NCI-H524 treated with DMSO at 0.1 percent for 48 hours (cell line): ENCODE measurements around the gene MTPN.

Experiments
- DNase-seq: peaks from one replicate; lab custom pipeline; 2025; lab: John Stamatoyannopoulos, UW

Gene MTPN

GRCh38 chr7:135981958-135982646 is 4.9 kb upstream of the MTPN start:
- DNase-seq = no peak

GRCh38 chr7:135980665-135981180 is 3.6 kb upstream of the MTPN start:
- DNase-seq = no peak

- no peak for DNase-seq
Observed at GRCh38 chr7:135980012-135980551, 2.9 kb upstream of the MTPN start.

DNA sequence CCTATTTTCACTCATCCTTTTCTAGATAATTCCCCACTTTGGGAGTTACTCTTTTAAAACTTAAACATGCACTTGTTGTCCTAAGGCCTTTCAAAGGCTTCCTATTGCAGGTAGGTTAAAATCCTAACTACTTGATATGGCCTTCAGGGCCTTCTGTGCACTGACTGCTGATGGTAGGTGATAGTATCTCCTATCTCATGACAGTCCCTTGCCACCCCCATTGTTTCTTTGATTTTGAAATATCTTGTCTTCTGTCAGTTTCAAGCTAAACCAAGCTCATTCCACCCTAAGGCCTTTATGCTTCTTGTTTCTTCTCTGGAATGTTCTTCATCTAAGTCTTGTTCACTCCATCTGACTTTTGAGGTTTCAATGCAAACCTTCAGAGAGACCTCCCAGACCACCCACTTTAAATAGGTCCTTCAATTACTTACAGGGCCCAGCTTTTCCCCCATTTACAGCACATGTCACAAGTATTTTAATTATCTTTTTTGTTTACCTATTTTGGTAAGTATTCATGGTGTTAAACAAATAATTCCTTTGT is 2.4 kb upstream of the MTPN start:
- no peak for DNase-seq

- DNase-seq = no peak
Observed at GRCh38 chr7:135978624-135979023, 1.5 kb upstream of the MTPN start.

- DNase-seq = no peak
Observed at GRCh38 chr7:135977742-135978066, 545 bp upstream of the MTPN start.

GRCh38 chr7:135976312-135977006 is 700 bp downstream of the MTPN start:
- no peak for DNase-seq

DNA sequence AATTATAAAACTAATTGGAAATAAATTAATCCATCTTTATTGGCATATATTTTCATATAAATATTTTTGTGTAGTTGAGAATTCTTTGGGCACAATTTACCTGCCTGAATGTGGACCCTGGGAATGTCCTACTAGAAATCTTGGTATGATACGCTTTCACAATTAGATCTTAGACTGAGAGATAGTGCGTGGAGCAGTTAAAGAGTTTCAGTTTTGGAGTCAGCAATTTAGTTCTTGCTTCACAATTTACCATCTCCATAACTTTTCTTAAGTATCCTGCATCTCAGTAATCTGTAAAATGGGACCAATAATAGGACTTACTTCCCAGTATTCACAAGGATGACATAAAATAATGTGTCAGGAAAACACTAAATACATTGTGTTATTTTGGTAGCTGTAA is 2.0 kb downstream of the MTPN start:
- DNase-seq = no peak

- no peak for DNase-seq
Observed at GRCh38 chr7:135974667-135975066, 2.5 kb downstream of the MTPN start.

- no peak for DNase-seq
Observed at GRCh38 chr7:135971366-135971725, 5.8 kb downstream of the MTPN start.

- no peak for DNase-seq
Observed at GRCh38 chr7:135970682-135971365, 6.3 kb downstream of the MTPN start.

DNA sequence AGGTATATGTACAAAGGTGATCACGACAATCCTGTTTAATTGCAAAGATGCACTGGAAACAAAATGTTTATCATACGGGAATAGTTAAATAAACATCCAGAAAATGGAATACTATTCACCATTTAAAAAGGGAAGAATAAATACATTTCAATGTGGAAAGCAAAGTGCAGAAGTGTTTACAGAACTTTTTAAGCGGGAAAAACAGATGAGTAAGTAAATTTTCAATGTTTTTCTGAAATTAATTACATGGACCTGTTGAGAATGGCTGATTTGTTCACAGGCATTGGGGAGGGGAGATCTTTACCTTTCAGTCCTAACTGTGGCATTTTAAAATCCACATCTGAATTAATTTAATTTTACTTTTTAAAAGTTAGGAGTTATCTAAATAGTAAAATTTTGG is 7.1 kb downstream of the MTPN start:
- no peak for DNase-seq

DNA sequence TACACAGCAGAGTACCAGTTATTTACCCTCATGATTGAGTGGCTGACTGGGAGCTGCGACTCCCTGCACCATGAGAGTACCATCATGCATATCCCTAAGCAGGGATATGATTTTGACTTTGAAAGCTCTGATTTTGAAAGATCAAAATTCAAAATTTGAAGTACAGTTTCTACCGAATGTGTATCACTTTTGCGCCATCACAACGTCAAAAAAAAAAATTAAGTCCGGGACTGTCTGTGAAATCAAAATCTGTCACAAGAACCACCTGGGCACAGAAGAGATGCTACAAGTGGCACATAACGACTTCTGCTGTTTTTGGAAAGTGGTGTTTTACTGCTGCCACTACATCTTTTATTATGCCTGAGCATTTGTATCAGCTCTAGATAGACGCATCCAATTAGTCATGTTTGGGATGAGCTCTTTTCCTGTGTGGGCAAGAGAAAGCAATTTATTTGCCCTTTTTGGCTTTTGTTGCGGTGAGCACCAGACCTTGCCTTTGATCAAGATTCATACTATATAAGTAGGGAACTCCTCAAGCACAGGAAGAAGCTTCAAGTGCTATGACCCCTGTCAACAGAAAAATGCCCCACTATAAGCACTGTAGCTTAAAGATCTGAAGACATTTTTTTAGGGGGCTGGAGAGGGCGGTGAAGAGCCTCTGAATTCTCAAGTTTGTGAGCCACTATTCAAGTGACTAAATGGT is 10.7 kb downstream of the MTPN start:
- DNase-seq = no peak

- DNase-seq = no peak
Observed at GRCh38 chr7:135965602-135966001, 11.6 kb downstream of the MTPN start.

DNA sequence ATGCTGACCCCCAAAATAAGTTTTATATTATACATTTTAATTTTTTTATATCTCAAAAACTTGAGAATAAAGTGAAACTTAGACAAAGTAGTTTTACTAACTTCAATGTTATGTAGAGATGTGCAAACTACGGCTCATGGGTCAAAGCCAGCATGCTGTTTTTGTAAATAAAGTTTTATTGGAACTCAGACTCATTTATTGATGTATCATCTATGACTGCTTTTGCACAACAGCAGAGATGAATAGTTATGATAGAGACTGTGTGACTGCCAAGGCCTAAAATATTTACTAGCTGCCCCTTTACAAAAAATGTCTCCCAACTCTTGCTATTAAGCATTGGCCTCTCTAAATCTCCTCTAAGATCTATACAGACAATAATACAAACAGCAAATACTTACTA is 12.4 kb downstream of the MTPN start:
- no peak for DNase-seq

DNA sequence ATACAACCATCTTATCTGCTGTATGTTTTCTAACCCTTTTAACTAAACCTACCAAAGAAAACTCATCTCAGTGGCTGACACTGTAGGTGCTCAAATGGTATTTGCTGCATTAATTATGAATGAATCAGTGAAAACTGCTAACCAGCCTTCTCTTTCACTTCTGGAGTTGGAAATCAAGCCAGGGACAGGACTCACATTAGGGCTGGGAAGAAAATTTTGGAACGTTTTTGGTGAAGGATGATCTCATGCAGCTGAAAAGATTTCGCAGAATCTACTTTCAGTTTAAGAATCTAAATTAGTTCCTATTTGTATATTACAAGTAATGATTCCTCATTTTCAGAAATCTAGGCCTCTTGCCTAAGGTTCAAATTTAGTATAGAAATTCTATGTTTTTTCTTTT is 12.9 kb downstream of the MTPN start:
- DNase-seq = no peak

- DNase-seq = no peak
Observed at GRCh38 chr7:135962802-135963201, 14.4 kb downstream of the MTPN start.

- no peak for DNase-seq
Observed at GRCh38 chr7:135960709-135961451, 16.3 kb downstream of the MTPN start.

- no peak for DNase-seq
Observed at GRCh38 chr7:135959646-135960363, 17.4 kb downstream of the MTPN start.

GRCh38 chr7:135958173-135958572 is 19.0 kb downstream of the MTPN start:
- DNase-seq = no peak

- no peak for DNase-seq
Observed at GRCh38 chr7:135957627-135958026, 19.5 kb downstream of the MTPN start.
